Measurements from ENCODE around the gene SPARC.

GRCh38 chr5:151734064-151734408, 47.3 kb upstream of the SPARC start:
- TF ChIP-seq CTCF (IDR thresholded peaks at IDR 0.05 in 8 of 11, conservative IDR thresholded peaks at IDR 0.05 in 3 of 11) (no peak), POLR2AphosphoS5 (IDR thresholded peaks at IDR 0.05) (no peak), POLR2A (IDR thresholded peaks at IDR 0.05) (no peak)

Measured in spleen (tissue), 7 donors.